Measurements from ENCODE around the gene PHTF1. TPM values are rescaled to one million over a fixed set of nuclear protein-coding genes. Genes with fewer than 3 reads are reported as not detected.

PHTF1 gene
- total RNA-seq, 2 donors from 2014 or later: 8.5 to 9.8 TPM

DNA sequence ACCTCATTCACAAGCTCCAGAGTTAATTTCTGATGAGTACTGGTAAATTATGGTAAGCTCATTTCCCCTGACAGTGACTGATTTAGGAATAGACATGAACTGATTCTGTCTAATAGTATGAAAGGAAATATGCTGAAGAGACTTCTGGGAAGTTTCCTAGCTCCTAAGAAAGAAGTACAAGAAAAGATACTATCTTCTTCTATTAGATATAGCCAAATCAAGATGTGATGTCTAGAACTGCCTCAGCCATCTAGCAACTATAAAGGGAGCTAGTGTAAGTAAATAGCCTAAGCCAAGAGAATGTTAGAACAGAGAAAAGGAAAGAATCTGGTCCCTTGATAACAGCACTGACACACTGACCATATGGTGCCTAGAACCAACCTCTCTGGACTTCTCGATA, 10.7 kb upstream of the PHTF1 start:
- H3K36me3 ChIP-seq: no peaks in the 10 kb centered on the region

DNA sequence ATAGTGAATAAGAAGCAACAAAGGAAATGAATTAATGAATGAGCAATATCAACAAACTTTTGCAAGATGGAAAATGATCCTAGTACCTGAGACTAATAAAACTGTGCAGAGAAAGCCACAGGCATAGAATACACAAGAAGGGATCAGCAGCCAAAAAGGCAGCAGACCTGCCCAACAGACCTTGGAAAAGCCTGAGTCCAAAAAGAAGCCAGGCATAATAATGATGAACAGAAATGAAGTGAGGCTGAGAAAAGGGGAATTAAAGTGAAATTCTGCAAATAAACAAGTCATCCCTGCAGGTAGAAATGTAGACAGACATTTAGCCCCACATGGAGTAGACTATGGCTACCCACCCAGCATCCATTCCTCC, 10.3 kb upstream of the PHTF1 start:
- no peak overlapping the region for H3K4me3 ChIP-seq
- TF ChIP-seq CTCF (IDR thresholded peaks at IDR 0.05): no peak
- intact Hi-C loops (cut with DNase I): no loop called here
- no peak overlapping the region for H3K9ac ChIP-seq (ENCODE audit: low read depth in 2 of 2, low read length in 2 of 2)
- no peaks in the 10 kb centered on the region for H3K36me3 ChIP-seq
- DNase-seq: no peak
- no peaks in the 10 kb centered on the region for H3K27me3 ChIP-seq
- no peaks in the 10 kb centered on the region for H3K9me3 ChIP-seq
- no peak overlapping the region for H3K27ac ChIP-seq
- H3K4me1 ChIP-seq: no peaks in the 10 kb centered on the region

More for the DNA sequence above, 10.7 kb upstream of the PHTF1 start:
- no peaks in the 10 kb centered on the region for H3K27me3 ChIP-seq
- no peak overlapping the region for H3K27ac ChIP-seq
- no peak overlapping the region for H3K4me3 ChIP-seq
- no peak for TF ChIP-seq CTCF (IDR thresholded peaks at IDR 0.05)
- H3K4me1 ChIP-seq: no peaks in the 10 kb centered on the region
- no peak for DNase-seq
- no peaks in the 10 kb centered on the region for H3K9me3 ChIP-seq
- no peak overlapping the region for H3K9ac ChIP-seq (ENCODE audit: low read depth in 2 of 2, low read length in 2 of 2)
- intact Hi-C loops (cut with DNase I): no loop called here

- H3K27me3 ChIP-seq: no peaks in the 10 kb centered on the region
- no peaks in the 10 kb centered on the region for H3K9me3 ChIP-seq
- no peak overlapping the region for H3K4me3 ChIP-seq
- DNase-seq: no peak
- no peak for TF ChIP-seq CTCF (IDR thresholded peaks at IDR 0.05)
- intact Hi-C loops (cut with DNase I): no loop called here
- H3K4me1 ChIP-seq: no peaks in the 10 kb centered on the region
- H3K9ac ChIP-seq (ENCODE audit: low read depth in 2 of 2, low read length in 2 of 2): no peak overlapping the region
- no peak overlapping the region for H3K27ac ChIP-seq
- no peaks in the 10 kb centered on the region for H3K36me3 ChIP-seq
Observed at GRCh38 chr1:113768916-113769600, 9.8 kb upstream of the PHTF1 start.

DNA sequence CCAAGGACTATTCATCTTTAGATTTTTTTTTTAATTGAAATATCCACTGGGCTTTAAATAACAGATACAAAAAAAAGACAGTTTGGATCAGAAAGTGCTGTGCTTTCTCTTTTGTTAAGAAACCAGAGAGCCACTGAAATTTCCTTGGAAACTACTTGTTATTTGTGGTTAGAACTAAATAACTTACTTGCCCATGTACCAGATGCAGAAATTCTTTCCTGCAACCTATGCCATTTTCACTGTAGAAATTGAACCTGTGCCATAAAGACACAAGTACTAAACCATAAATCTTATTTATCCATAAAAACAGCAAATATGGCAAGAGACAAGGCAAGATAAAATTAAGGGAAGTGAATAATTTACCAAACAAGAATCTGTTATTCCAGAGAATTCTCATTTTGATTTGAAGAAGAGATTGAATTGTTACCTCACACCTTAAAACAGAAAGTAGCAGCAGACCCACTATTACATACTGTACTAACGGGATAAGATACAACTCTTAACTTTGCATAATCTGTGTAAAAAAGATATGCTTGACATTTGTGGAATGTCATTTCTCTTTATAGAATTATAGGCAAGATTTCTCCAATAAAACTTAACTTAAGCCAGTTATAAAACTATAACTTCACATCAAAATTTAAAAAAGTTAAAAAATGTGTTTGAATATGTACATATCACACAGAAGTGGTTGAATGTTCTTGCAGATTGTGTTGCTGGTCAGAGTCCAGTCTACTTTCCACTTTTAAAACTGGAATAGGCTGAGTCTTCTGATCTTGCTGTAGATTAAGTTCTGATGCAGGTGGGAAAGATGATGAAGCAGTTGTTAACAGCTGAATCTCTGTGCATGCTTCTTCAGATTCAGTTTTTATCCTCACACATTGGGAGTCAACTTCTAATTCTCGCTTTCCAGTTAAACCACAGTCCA, 6.3 kb upstream of the PHTF1 start:
- no peak for DNase-seq
- H3K9me3 ChIP-seq: no peaks in the 10 kb centered on the region
- H3K4me1 ChIP-seq: no peaks in the 10 kb centered on the region
- H3K27ac ChIP-seq: no peak overlapping the region
- no peak overlapping the region for H3K4me3 ChIP-seq
- no peak overlapping the region for H3K9ac ChIP-seq (ENCODE audit: low read depth in 2 of 2, low read length in 2 of 2)
- no peak for TF ChIP-seq CTCF (IDR thresholded peaks at IDR 0.05)
- H3K36me3 ChIP-seq: no peaks in the 10 kb centered on the region
- H3K27me3 ChIP-seq: no peaks in the 10 kb centered on the region
- intact Hi-C loops (cut with DNase I): no loop called here

DNA sequence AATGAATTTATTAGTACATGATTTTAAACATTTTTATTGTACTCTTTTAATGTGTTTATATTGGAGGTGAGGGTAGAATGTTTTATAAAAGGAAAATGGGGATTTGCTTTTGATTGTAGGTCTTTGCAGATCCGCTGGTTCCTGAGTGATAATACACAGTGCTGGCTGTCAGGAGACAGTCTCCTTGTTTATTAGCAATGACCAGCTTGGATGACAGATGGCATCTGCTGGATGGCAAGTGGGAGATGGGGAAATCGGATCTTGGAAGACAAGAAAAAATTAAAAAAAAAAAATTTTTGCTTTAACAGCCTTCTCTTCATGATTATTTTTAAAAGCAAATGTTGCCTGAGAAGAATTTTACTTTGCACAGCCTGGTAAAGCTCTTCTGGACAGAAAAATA, 4.4 kb upstream of the PHTF1 start:
- no peak for DNase-seq
- no peak overlapping the region for H3K27ac ChIP-seq
- H3K27me3 ChIP-seq: no peaks in the 10 kb centered on the region
- TF ChIP-seq CTCF (IDR thresholded peaks at IDR 0.05): no peak
- no peaks in the 10 kb centered on the region for H3K4me1 ChIP-seq
- intact Hi-C loops (cut with DNase I): loop anchor here (5.0 kb wide), 1 partner anchor 34 kb away; no protein-coding TSS in a partner anchor
- no peaks in the 10 kb centered on the region for H3K9me3 ChIP-seq
- H3K36me3 ChIP-seq: no peaks in the 10 kb centered on the region
- H3K9ac ChIP-seq (ENCODE audit: low read depth in 2 of 2, low read length in 2 of 2): no peak overlapping the region
- no peak overlapping the region for H3K4me3 ChIP-seq

All from colonic mucosa (tissue), 4 donors.